B cell (primary cell): ENCODE data around the gene REM1. TPM values are rescaled to one million over a fixed set of nuclear protein-coding genes. Genes with fewer than 3 reads are reported as not detected.

ENCODE experiments used
- ATAC-seq: fragments of 200-7000 bp; cut with Tn5 transposase; one replicate; pipeline ENCODE4 v1.10.0; 2021; ENCODE audit warnings: low read depth, mild to moderate bottlenecking, moderate number of reproducible peaks, moderate library complexity
- CTCF ChIA-PET: fragments of 350-600 bp; sonication (Branson Sonifier 250); formaldehyde crosslinking; loops from one replicate; lab custom pipeline; 2021; ENCODE audit warnings: antibody characterized with exemption, inconsistent platforms; lab: Charles Lee
- POLR2A ChIA-PET: fragments of 350-600 bp; sonication (Branson Sonifier 250); formaldehyde crosslinking; loops from one replicate; lab custom pipeline; 2021; ENCODE audit warnings: antibody characterized with exemption; lab: Charles Lee
- DNase-seq: peaks from one replicate; pipeline ENCODE4 v3.0.0; 2013
- H2AFZ ChIP-seq: 2 replicates; pipeline ENCODE4 v1.6.1; 2012; ENCODE audit warnings: mild to moderate bottlenecking, low read depth, low read length; ENCODE audit not compliant: insufficient read depth, poor library complexity, severe bottlenecking
- H3K27ac ChIP-seq, 2 donors: 1 replicate in 1 of 2; 2 replicates in 1 of 2; pipeline ENCODE4 v1.5.1; 2012 to 2013; ENCODE audit warnings: low read length in 2 of 2, mild to moderate bottlenecking in 2 of 2, moderate library complexity in 1 of 2
- H3K27me3 ChIP-seq, 4 experiments: fragments of 200-600 bp in 1 of 4; sonication (generic) in 1 of 4; replicated peaks in 1 of 4; 1 replicate in 2 of 4; 2 replicates in 2 of 4; pipeline versions ENCODE4 v1.6.1 to v1.7.0; 2013 to 2016; ENCODE audit warnings: low read length in 3 of 4, mild to moderate bottlenecking in 2 of 4, mixed read lengths in 1 of 4, moderate library complexity in 1 of 4; ENCODE audit not compliant: insufficient read depth in 4 of 4, control insufficient read depth in 3 of 4; ENCODE audit errors: control extremely low read depth in 1 of 4
- H3K36me3 ChIP-seq, 2 experiments: replicated peaks in 1 of 2; 1 replicate in 1 of 2; 2 replicates in 1 of 2; pipeline versions ENCODE4 v1.6.1 to v1.7.1; 2013; ENCODE audit warnings: low read length in 1 of 2; ENCODE audit not compliant: insufficient read depth in 2 of 2, control insufficient read depth in 1 of 2; ENCODE audit errors: control extremely low read depth in 1 of 2, extremely low read depth in 1 of 2
- H3K4me1 ChIP-seq, 2 donors: fragments of 200-600 bp in 1 of 2; sonication (generic) in 1 of 2; 1 replicate in 1 of 2; 2 replicates in 1 of 2; pipeline versions ENCODE4 v1.5.1 to v1.6.1; 2013 to 2017; ENCODE audit warnings: low read length in 2 of 2; ENCODE audit not compliant: control insufficient read depth in 2 of 2, insufficient read depth in 2 of 2
- H3K4me2 ChIP-seq: replicated peaks from 2 replicates; pipeline ENCODE3; 2012; ENCODE audit warnings: mild to moderate bottlenecking, low read depth, low read length; ENCODE audit not compliant: poor library complexity, severe bottlenecking
- H3K4me3 ChIP-seq, 5 experiments: fragments of 200-600 bp in 1 of 5; sonication (generic) in 1 of 5; 1 replicate in 3 of 5; 2 replicates in 2 of 5; pipeline versions ENCODE4 v1.5.1 to v1.7.0; 2011 to 2016; ENCODE audit warnings: low read length in 4 of 5, mild to moderate bottlenecking in 4 of 5, low read depth in 2 of 5, control low read depth in 1 of 5, moderate library complexity in 1 of 5; ENCODE audit not compliant: insufficient read depth in 1 of 5; ENCODE audit errors: control extremely low read depth in 1 of 5, extremely low read depth in 1 of 5
- H3K79me2 ChIP-seq: fragments of 200-600 bp; sonication (generic); one replicate; pipeline ENCODE4 v1.6.0; 2016; ENCODE audit warnings: low read length; ENCODE audit not compliant: control insufficient read depth, insufficient read depth
- H3K9ac ChIP-seq: fragments of 200-600 bp; sonication (generic); 2 replicates; pipeline ENCODE4 v1.6.1; 2017; ENCODE audit warnings: mild to moderate bottlenecking, low read length, moderate library complexity
- H3K9me3 ChIP-seq, 3 donors: one replicate each; pipeline versions ENCODE4 v1.6.1 to v1.7.1; 2013; ENCODE audit warnings: low read length in 2 of 3; ENCODE audit not compliant: control insufficient read depth in 2 of 3, insufficient read depth in 1 of 3; ENCODE audit errors: control extremely low read depth in 1 of 3
- H4K20me1 ChIP-seq: 2 replicates; pipeline ENCODE4 v1.6.0; 2012; ENCODE audit warnings: mild to moderate bottlenecking, low read length; ENCODE audit not compliant: insufficient read depth, control insufficient read depth, poor library complexity, severe bottlenecking
- H3K27ac Mint-ChIP-seq: one replicate; pipeline ENCODE4 v1.8.0; 2021; ENCODE audit warnings: mixed read lengths
- H3K27me3 Mint-ChIP-seq: one replicate; pipeline ENCODE4 v1.8.0; 2021; ENCODE audit warnings: mixed read lengths
- H3K4me1 Mint-ChIP-seq: one replicate; pipeline ENCODE4 v1.8.0; 2021; ENCODE audit warnings: mixed read lengths
- H3K4me3 Mint-ChIP-seq: one replicate; pipeline ENCODE4 v1.8.0; 2021; ENCODE audit warnings: mixed read lengths
- H3K9me3 Mint-ChIP-seq: one replicate; pipeline ENCODE4 v1.8.0; 2022; ENCODE audit warnings: mixed read lengths; ENCODE audit not compliant: insufficient read depth
- CTCF ChIP-seq: fragments of 200-600 bp; IDR thresholded peaks from one replicate; pipeline ENCODE4 v1.8.0; 2022; ENCODE audit warnings: antibody characterized with exemption, mild to moderate bottlenecking
- EZH2 ChIP-seq: IDR thresholded peaks from 2 replicates; pipeline ENCODE4 v1.6.1; 2012; ENCODE audit warnings: borderline replicate concordance, low read depth, mild to moderate bottlenecking, moderate library complexity, low read length; ENCODE audit not compliant: insufficient read depth, poor library complexity, severe bottlenecking
- WGBS: methylation state at CpG from one replicate; pipeline ENCODE4 v1.1.5; 2013; ENCODE audit warnings: missing lambda C conversion rate; ENCODE audit not compliant: insufficient coverage; 5-methylcytosine and 5-hydroxymethylcytosine counted together
- intact Hi-C: fragments of 100-400 bp; cut with micrococcal nuclease; formaldehyde crosslinking; loops from one replicate; pipeline ENCODE4 v1.10.0; 2022
- polyA plus RNA-seq: library from polyadenylated mRNA; depleted of rRNA; stranded (reverse); fragments of >200 nt; gene quantifications from 2 replicates; pipeline ENCODE4 v1.2.3, GENCODE V29; 2012
- total RNA-seq, 2 donors: library from RNA; stranded (reverse); fragments of 120-200 nt in 1 of 2; gene quantifications; 1 replicate in 1 of 2; 2 replicates in 1 of 2; pipeline versions ENCODE4 v1.2.3 to v1.2.4, GENCODE V29; 2013 to 2022

The REM1 gene
- total and polyA plus RNA-seq, 2 donors (not counting 1 experiment from before 2014, with no cell fraction given): not detected

GRCh38 chr20:31490752-31491151 is 15.7 kb downstream of the REM1 start:
- ATAC-seq (no peak), DNase-seq (no peak)
- 92% methylated on average over 3 of the region's 3 CpGs for WGBS
- H3K36me3 ChIP-seq: no peaks in the 10 kb centered on the region
- no peaks in the 10 kb centered on the region for H3K79me2 ChIP-seq
- H3K27me3 Mint-ChIP-seq: peaks cover 26% of the 10 kb centered on the region
- no peaks in the 10 kb centered on the region for H3K9me3 ChIP-seq
- no peak overlapping the region for H3K4me2 ChIP-seq
- H2AFZ ChIP-seq: no peak overlapping the region
- no peak overlapping the region for H3K27ac Mint-ChIP-seq
- no peak overlapping the region for H3K27ac ChIP-seq
- H3K9me3 Mint-ChIP-seq: no peaks in the 10 kb centered on the region
- H4K20me1 ChIP-seq: no peaks in the 10 kb centered on the region
- no peak overlapping the region for H3K4me3 ChIP-seq
- no peaks in the 10 kb centered on the region for H3K4me1 Mint-ChIP-seq
- H3K4me1 ChIP-seq: no peaks in the 10 kb centered on the region
- intact Hi-C loops: no loop called here
- TF ChIP-seq CTCF (no peak), EZH2 (no peak)
- POLR2A ChIA-PET: no interaction called here
- CTCF ChIA-PET: no interaction called here
- H3K9ac ChIP-seq: no peak overlapping the region
- H3K27me3 ChIP-seq: peaks cover 0 to 5% (median 2%) of the 10 kb centered on the region in 4 experiments
- no peak overlapping the region for H3K4me3 Mint-ChIP-seq

- Mint-ChIP-seq H3K9me3 (no peaks in the 10 kb centered on the region), H3K27ac (no peak overlapping the region), H3K4me1 (no peaks in the 10 kb centered on the region), H3K27me3 (peaks cover 25% of the 10 kb centered on the region), H3K4me3 (no peak overlapping the region)
- Histone ChIP-seq H3K79me2 (no peaks in the 10 kb centered on the region), H4K20me1 (no peaks in the 10 kb centered on the region), H3K9ac (no peak overlapping the region), H2AFZ (no peak overlapping the region), H3K36me3 (no peaks in the 10 kb centered on the region), H3K27me3 (peaks cover 0 to 5% (median 3%) of the 10 kb centered on the region in 4 experiments), H3K4me1 (no peaks in the 10 kb centered on the region), H3K9me3 (no peaks in the 10 kb centered on the region), H3K27ac (no peak overlapping the region), H3K4me3 (no peak overlapping the region), H3K4me2 (no peak overlapping the region)
- no peak for TF ChIP-seq CTCF
- no peak for TF ChIP-seq EZH2
- ATAC-seq (no peak), DNase-seq (no peak)
- POLR2A ChIA-PET: no interaction called here
- CTCF ChIA-PET: no interaction called here
- 63% methylated on average over 2 of the region's 2 CpGs for WGBS
- intact Hi-C loops: no loop called here
Measured at GRCh38 chr20:31494131-31494530, 19.0 kb downstream of the REM1 start.
